ENCODE results near the gene COPZ1.

- TF ChIP-seq CTCF (IDR thresholded peaks at IDR 0.05), result no peak
- no peak for TF ChIP-seq EZH2 (IDR thresholded peaks at IDR 0.05)
- TF ChIP-seq EZH2phosphoT487 (IDR thresholded peaks at IDR 0.05), result no peak
Measured at GRCh38 chr12:54279632-54280467, 45.1 kb upstream of the COPZ1 start, which contains the start of gene CBX5.
